HEK293T (cell line): Measurements from ENCODE around the gene SP140L.

Experiments
- HDGF ChIP-seq: fragments of 450-650 bp; IDR thresholded peaks from 2 replicates; pipeline ENCODE4 v1.6.1; 2017; ENCODE audit warnings: antibody characterized with exemption, borderline replicate concordance
- NFRKB ChIP-seq: fragments of 450-650 bp; IDR thresholded peaks from 2 replicates; pipeline ENCODE4 v1.6.1; 2016; ENCODE audit warnings: mild to moderate bottlenecking, moderate library complexity

- no peak for TF ChIP-seq NFRKB
- TF ChIP-seq HDGF, result no peak
Measured at GRCh38 chr2:230317366-230317765, 9.6 kb upstream of the SP140L start.
